CD4-positive, alpha-beta T cell (primary cell): ENCODE data around the gene SUFU. TPM values are rescaled to one million over a fixed set of nuclear protein-coding genes. Genes with fewer than 3 reads are reported as not detected.

Experiments
- ATAC-seq: fragments of 200-7000 bp; cut with Tn5 transposase; one replicate; pipeline ENCODE4 v1.10.0; 2022; ENCODE audit warnings: mild to moderate bottlenecking; ENCODE audit not compliant: poor library complexity
- CTCF ChIA-PET: fragments of 350-600 bp; sonication (Branson Sonifier 250); formaldehyde crosslinking; loops from one replicate; lab custom pipeline; 2021; ENCODE audit warnings: antibody characterized with exemption, inconsistent platforms; lab: Charles Lee
- POLR2A ChIA-PET: fragments of 350-600 bp; sonication (Branson Sonifier 250); formaldehyde crosslinking; loops from one replicate; lab custom pipeline; 2021; ENCODE audit warnings: antibody characterized with exemption, inconsistent platforms; lab: Charles Lee
- DNase-seq, 14 experiments: peaks; one replicate each; pipeline ENCODE4 v3.0.0-alpha.2; 2013 to 2020; ENCODE audit warnings: mixed read lengths in 2 of 14
- H3K27ac ChIP-seq, 2 donors: one replicate each; pipeline versions ENCODE4 v1.5.1 to v1.7.0; 2013; ENCODE audit warnings: low read length in 2 of 2, low read depth in 1 of 2, mild to moderate bottlenecking in 1 of 2
- H3K27me3 ChIP-seq, 2 experiments: 1 replicate in 1 of 2; 2 replicates in 1 of 2; pipeline versions ENCODE4 v1.6.1 to v1.7.0; 2013; ENCODE audit warnings: low read length in 2 of 2, control low read depth in 1 of 2, mild to moderate bottlenecking in 1 of 2, moderate library complexity in 1 of 2; ENCODE audit not compliant: insufficient read depth in 2 of 2, control insufficient read depth in 1 of 2
- H3K36me3 ChIP-seq: one replicate; pipeline ENCODE4 v1.6.1; 2013; ENCODE audit warnings: low read length, control low read depth; ENCODE audit not compliant: insufficient read depth
- H3K4me1 ChIP-seq: one replicate; pipeline ENCODE4 v1.6.1; 2013; ENCODE audit warnings: low read length, control low read depth; ENCODE audit not compliant: insufficient read depth
- H3K4me3 ChIP-seq: one replicate; pipeline ENCODE4 v1.5.1; 2013; ENCODE audit warnings: mild to moderate bottlenecking, low read length, moderate library complexity
- H3K9me3 ChIP-seq, 2 experiments: 1 replicate in 1 of 2; 2 replicates in 1 of 2; pipeline versions ENCODE4 v1.6.1 to v1.7.0; 2013; ENCODE audit warnings: low read length in 2 of 2, mild to moderate bottlenecking in 2 of 2, control low read depth in 1 of 2, moderate library complexity in 1 of 2; ENCODE audit not compliant: control insufficient read depth in 1 of 2, insufficient read depth in 1 of 2
- H3K27ac Mint-ChIP-seq: one replicate; pipeline ENCODE4 v1.8.0; 2020; ENCODE audit warnings: mixed read lengths
- H3K27me3 Mint-ChIP-seq: one replicate; pipeline ENCODE4 v1.8.0; 2021; ENCODE audit warnings: mixed read lengths
- H3K36me3 Mint-ChIP-seq: one replicate; pipeline ENCODE4 v1.8.0; 2021; ENCODE audit warnings: low read depth, mixed read lengths
- H3K4me1 Mint-ChIP-seq: one replicate; pipeline ENCODE4 v1.8.0; 2021; ENCODE audit warnings: low read depth, mixed read lengths
- H3K4me3 Mint-ChIP-seq: one replicate; pipeline ENCODE4 v1.8.0; 2020; ENCODE audit warnings: mild to moderate bottlenecking, mixed read lengths
- H3K9me3 Mint-ChIP-seq: one replicate; pipeline ENCODE4 v1.8.0; 2020; ENCODE audit warnings: mixed read lengths
- intact Hi-C, 2 experiments: fragments of 100-400 bp; cut with DNase I in 1 of 2; cut with micrococcal nuclease in 1 of 2; formaldehyde crosslinking; loops; one replicate each; pipeline versions ENCODE4 v1.15.1 to v1.9.0; 2023 to 2025; cut with DNase I, micrococcal nuclease
- total RNA-seq, 174 experiments: library from RNA in 2 of 174; stranded (reverse) in 2 of 174; gene quantifications; one replicate each; pipeline ENCODE4 v1.2.3 and lab custom pipeline; 2021 to 2026
- TF ChIP-seq, protein P1 (sequence below): fragments of 200-600 bp; IDR thresholded peaks from one replicate; pipeline ENCODE4 v1.8.0; 2022; ENCODE audit warnings: antibody characterized with exemption, mild to moderate bottlenecking

The SUFU gene
- total RNA-seq, 2 experiments from 2014 or later = 6.7 to 7.3 TPM

DNA sequence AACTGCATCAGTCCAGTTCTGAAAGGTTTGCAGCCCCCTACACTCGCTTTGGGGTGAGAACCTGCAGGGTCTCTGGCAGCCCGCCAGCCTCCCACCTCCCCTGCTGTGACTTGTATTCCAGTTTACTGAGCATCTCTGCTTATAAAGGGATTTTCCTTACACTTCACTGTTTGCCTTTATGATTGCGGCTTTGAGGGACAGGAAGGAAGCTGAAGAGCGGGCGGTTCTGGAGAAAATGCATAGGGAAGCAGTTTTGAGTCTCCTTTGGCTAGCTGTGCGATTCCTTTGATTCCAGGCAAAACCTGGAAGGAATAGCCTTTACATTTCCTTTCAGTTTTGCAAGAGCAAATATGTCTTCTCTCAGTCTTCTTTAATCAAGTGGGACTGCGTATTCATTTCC is 75.6 kb downstream of the SUFU start:
- TF ChIP-seq, protein P1, sequence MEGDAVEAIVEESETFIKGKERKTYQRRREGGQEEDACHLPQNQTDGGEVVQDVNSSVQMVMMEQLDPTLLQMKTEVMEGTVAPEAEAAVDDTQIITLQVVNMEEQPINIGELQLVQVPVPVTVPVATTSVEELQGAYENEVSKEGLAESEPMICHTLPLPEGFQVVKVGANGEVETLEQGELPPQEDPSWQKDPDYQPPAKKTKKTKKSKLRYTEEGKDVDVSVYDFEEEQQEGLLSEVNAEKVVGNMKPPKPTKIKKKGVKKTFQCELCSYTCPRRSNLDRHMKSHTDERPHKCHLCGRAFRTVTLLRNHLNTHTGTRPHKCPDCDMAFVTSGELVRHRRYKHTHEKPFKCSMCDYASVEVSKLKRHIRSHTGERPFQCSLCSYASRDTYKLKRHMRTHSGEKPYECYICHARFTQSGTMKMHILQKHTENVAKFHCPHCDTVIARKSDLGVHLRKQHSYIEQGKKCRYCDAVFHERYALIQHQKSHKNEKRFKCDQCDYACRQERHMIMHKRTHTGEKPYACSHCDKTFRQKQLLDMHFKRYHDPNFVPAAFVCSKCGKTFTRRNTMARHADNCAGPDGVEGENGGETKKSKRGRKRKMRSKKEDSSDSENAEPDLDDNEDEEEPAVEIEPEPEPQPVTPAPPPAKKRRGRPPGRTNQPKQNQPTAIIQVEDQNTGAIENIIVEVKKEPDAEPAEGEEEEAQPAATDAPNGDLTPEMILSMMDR = no peak
- no peak overlapping the region for H3K4me3 Mint-ChIP-seq
- H3K27ac Mint-ChIP-seq = no peak overlapping the region

DNA sequence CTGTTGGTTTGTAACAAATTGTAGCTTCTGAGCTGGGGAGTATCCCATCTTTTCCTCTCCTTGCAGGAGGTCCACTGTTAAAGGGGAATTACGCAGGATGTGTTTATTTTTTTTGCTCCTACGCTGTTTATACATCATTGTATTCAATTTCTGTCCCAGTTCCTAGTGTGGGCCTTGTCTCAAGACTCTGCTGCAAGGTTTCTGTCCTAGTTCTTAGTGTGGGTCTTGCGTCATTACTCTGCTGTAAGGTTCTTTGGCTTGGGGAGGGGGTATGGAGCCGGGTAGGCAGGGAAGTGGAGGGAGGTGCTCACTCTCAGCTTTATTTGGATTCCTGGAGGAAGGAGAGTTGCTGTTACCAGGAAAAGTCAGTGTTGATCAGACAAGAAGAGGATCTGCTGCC is 76.5 kb downstream of the SUFU start:
- ChIA-PET CTCF (no interaction called here), POLR2A (no interaction called here)
- no peaks in the 10 kb centered on the region for H3K36me3 Mint-ChIP-seq
- Histone ChIP-seq H3K4me1 (peaks cover 15% of the 10 kb centered on the region), H3K4me3 (no peak overlapping the region), H3K27ac (no peak overlapping the region), H3K9me3 (no peaks in the 10 kb centered on the region), H3K27me3 (no peaks in the 10 kb centered on the region), H3K36me3 (no peaks in the 10 kb centered on the region)
- H3K4me3 Mint-ChIP-seq = no peak overlapping the region
- no peaks in the 10 kb centered on the region for H3K9me3 Mint-ChIP-seq
- intact Hi-C loops = loop anchor here (5.0 kb wide), 2 partner anchors 188 to 413 kb away; no protein-coding TSS in a partner anchor
- TF ChIP-seq, protein P1 = no peak
- H3K4me1 Mint-ChIP-seq = peaks cover 20% of the 10 kb centered on the region
- H3K27me3 Mint-ChIP-seq = no peaks in the 10 kb centered on the region
- H3K27ac Mint-ChIP-seq = peak overlapping the region; percentile 19
- ATAC-seq (no peak), DNase-seq (no peak)

More for the DNA sequence above, 75.6 kb downstream of the SUFU start:
- Mint-ChIP-seq H3K9me3 (no peaks in the 10 kb centered on the region), H3K27me3 (no peaks in the 10 kb centered on the region), H3K36me3 (no peaks in the 10 kb centered on the region), H3K4me1 (peaks cover 20% of the 10 kb centered on the region)
- peaks cover 15% of the 10 kb centered on the region for H3K4me1 ChIP-seq
- no peaks in the 10 kb centered on the region for H3K9me3 ChIP-seq
- ATAC-seq = no peak
- no peaks in the 10 kb centered on the region for H3K27me3 ChIP-seq
- H3K27ac ChIP-seq = no peak overlapping the region
- H3K36me3 ChIP-seq = no peaks in the 10 kb centered on the region
- intact Hi-C loops = no loop called here
- H3K4me3 ChIP-seq = no peak overlapping the region
- POLR2A ChIA-PET = no interaction called here
- CTCF ChIA-PET = interaction anchor here (0.8 to 1.1 kb wide), 2 partner anchors 100 to 180 kb away, joined by 3 read pairs; no protein-coding TSS in a partner anchor
- no peak for DNase-seq

DNA sequence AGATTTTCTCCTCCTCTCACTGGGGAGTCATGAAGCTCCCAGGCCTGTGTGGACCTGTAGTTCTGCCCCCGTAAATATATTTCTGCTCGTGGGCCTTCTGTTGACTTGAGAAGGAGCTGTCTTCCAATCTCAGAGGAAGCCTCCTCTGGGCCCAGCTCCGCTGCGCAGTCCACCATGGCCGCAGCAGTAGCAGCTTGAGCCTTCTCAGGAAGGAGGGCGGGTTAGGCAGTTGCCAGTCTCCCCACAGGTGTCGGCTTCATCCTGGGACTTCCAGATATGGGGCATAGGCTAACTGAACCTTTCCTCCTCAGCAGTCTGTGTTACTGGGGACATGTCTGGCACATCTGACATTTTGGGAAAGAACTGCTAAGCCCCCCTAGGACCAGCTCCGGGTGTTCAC is 77.6 kb downstream of the SUFU start:
- Histone ChIP-seq H3K27ac (no peak overlapping the region), H3K9me3 (no peaks in the 10 kb centered on the region), H3K4me3 (no peak overlapping the region), H3K27me3 (no peaks in the 10 kb centered on the region), H3K36me3 (no peaks in the 10 kb centered on the region), H3K4me1 (peaks cover 15% of the 10 kb centered on the region)
- CTCF ChIA-PET = interaction anchor here (1.2 kb wide), 1 partner anchor 24 kb away, joined by 5 read pairs; no protein-coding TSS in a partner anchor
- intact Hi-C loops = loop anchor here (5.0 kb wide), 2 partner anchors 189 to 414 kb away; no protein-coding TSS in a partner anchor
- DNase-seq (no peak), ATAC-seq (no peak)
- Mint-ChIP-seq H3K4me3 (no peak overlapping the region), H3K4me1 (peaks cover 20% of the 10 kb centered on the region), H3K27ac (no peak overlapping the region), H3K36me3 (no peaks in the 10 kb centered on the region), H3K27me3 (no peaks in the 10 kb centered on the region), H3K9me3 (no peaks in the 10 kb centered on the region)
- TF ChIP-seq, protein P1 = no peak
- POLR2A ChIA-PET = no interaction called here
